ENCODE measurements around the gene NLRP12.

Gene NLRP12

GRCh38 chr19:53868091-53868891 lies 44.2 kb upstream of the NLRP12 start:
- TF ChIP-seq YY1 (IDR thresholded peaks at IDR 0.05; ENCODE audit: insufficient read depth, insufficient read length) (no peak), SUZ12 (IDR thresholded peaks at IDR 0.05; ENCODE audit: extremely low read depth, insufficient read depth, insufficient read length) (no peak), ZNF274 (IDR thresholded peaks at IDR 0.05; ENCODE audit: low read depth, low read length) (no peak)
- peaks cover 6% of the 10 kb centered on the region for H3K4me1 ChIP-seq (ENCODE audit: insufficient read depth, insufficient read length)
- DNase-seq (ENCODE audit: low read depth, low spot score) = no peak
- H3K9ac ChIP-seq (ENCODE audit: insufficient read length, low read depth) = peak overlapping the region; percentile 94
- no peaks in the 10 kb centered on the region for H3K9me3 ChIP-seq (ENCODE audit: insufficient read depth, low read length)
- peaks cover 22% of the 10 kb centered on the region for H3K36me3 ChIP-seq (ENCODE audit: insufficient read depth, insufficient read length, low read length)
- no peaks in the 10 kb centered on the region for H3K27me3 ChIP-seq (ENCODE audit: insufficient read depth, insufficient read length)
- H3K4me3 ChIP-seq (ENCODE audit: insufficient read length, low read depth) = peak overlapping the region; percentile 93

GRCh38 chr19:53867225-53868090 lies 43.3 kb upstream of the NLRP12 start, which contains the start of gene MYADM:
TSS of gene MYADM (plus strand) at chr19:53867883. CDS start at chr19:53873530, 5,647 bp downstream.
- DNase-seq (ENCODE audit: low read depth, low spot score) = peak; percentile 97
- Histone ChIP-seq H3K9me3 (ENCODE audit: insufficient read depth, low read length) (no peaks in the 10 kb centered on the region), H3K36me3 (ENCODE audit: insufficient read depth, insufficient read length, low read length) (peaks cover 17% of the 10 kb centered on the region), H3K4me3 (ENCODE audit: insufficient read length, low read depth) (peak within 1 kb of the TSS; percentile 93), H3K4me1 (ENCODE audit: insufficient read depth, insufficient read length) (peaks cover 6% of the 10 kb centered on the region), H3K9ac (ENCODE audit: insufficient read length, low read depth) (peak within 1 kb of the TSS; percentile 94), H3K27me3 (ENCODE audit: insufficient read depth, insufficient read length) (no peaks in the 10 kb centered on the region)
- TF ChIP-seq YY1 (IDR thresholded peaks at IDR 0.05; ENCODE audit: insufficient read depth, insufficient read length) (no peak), SUZ12 (IDR thresholded peaks at IDR 0.05; ENCODE audit: extremely low read depth, insufficient read depth, insufficient read length) (no peak), ZNF274 (IDR thresholded peaks at IDR 0.05; ENCODE audit: low read depth, low read length) (no peak)

GRCh38 chr19:53866865-53867224 lies 42.7 kb upstream of the NLRP12 start:
- H3K4me1 ChIP-seq (ENCODE audit: insufficient read depth, insufficient read length) = peaks cover 6% of the 10 kb centered on the region
- DNase-seq (ENCODE audit: low read depth, low spot score) = no peak
- H3K4me3 ChIP-seq (ENCODE audit: insufficient read length, low read depth) = peak overlapping the region; percentile 68
- peaks cover 15% of the 10 kb centered on the region for H3K36me3 ChIP-seq (ENCODE audit: insufficient read depth, insufficient read length, low read length)
- H3K27me3 ChIP-seq (ENCODE audit: insufficient read depth, insufficient read length) = no peaks in the 10 kb centered on the region
- H3K9ac ChIP-seq (ENCODE audit: insufficient read length, low read depth) = peak overlapping the region; percentile 86
- TF ChIP-seq ZNF274 (IDR thresholded peaks at IDR 0.05; ENCODE audit: low read depth, low read length) = no peak
- no peaks in the 10 kb centered on the region for H3K9me3 ChIP-seq (ENCODE audit: insufficient read depth, low read length)

- Histone ChIP-seq H3K9me3 (ENCODE audit: insufficient read depth, low read length) (no peaks in the 10 kb centered on the region), H3K36me3 (ENCODE audit: insufficient read depth, insufficient read length, low read length) (peaks cover 8% of the 10 kb centered on the region), H3K4me1 (ENCODE audit: insufficient read depth, insufficient read length) (peaks cover 6% of the 10 kb centered on the region), H3K9ac (ENCODE audit: insufficient read length, low read depth) (peak overlapping the region; percentile 86), H3K27me3 (ENCODE audit: insufficient read depth, insufficient read length) (no peaks in the 10 kb centered on the region), H3K4me3 (ENCODE audit: insufficient read length, low read depth) (peak overlapping the region; percentile 68)
- TF ChIP-seq ZNF274 (IDR thresholded peaks at IDR 0.05; ENCODE audit: low read depth, low read length) = no peak
- TF ChIP-seq SUZ12 (IDR thresholded peaks at IDR 0.05; ENCODE audit: extremely low read depth, insufficient read depth, insufficient read length) = no peak
- TF ChIP-seq YY1 (IDR thresholded peaks at IDR 0.05; ENCODE audit: insufficient read depth, insufficient read length) = no peak
- DNase-seq (ENCODE audit: low read depth, low spot score) = no peak
Measured at GRCh38 chr19:53865918-53866864, 42.1 kb upstream of the NLRP12 start.

GRCh38 chr19:53865523-53865917 lies 41.4 kb upstream of the NLRP12 start:
- Histone ChIP-seq H3K36me3 (ENCODE audit: insufficient read depth, insufficient read length, low read length) (peaks cover 2% of the 10 kb centered on the region), H3K9me3 (ENCODE audit: insufficient read depth, low read length) (no peaks in the 10 kb centered on the region), H3K27me3 (ENCODE audit: insufficient read depth, insufficient read length) (no peaks in the 10 kb centered on the region), H3K9ac (ENCODE audit: insufficient read length, low read depth) (peak overlapping the region; percentile 86), H3K4me3 (ENCODE audit: insufficient read length, low read depth) (peak overlapping the region; percentile 68), H3K4me1 (ENCODE audit: insufficient read depth, insufficient read length) (peaks cover 6% of the 10 kb centered on the region)
- DNase-seq (ENCODE audit: low read depth, low spot score) = no peak
- no peak for TF ChIP-seq SUZ12 (IDR thresholded peaks at IDR 0.05; ENCODE audit: extremely low read depth, insufficient read depth, insufficient read length)
- no peak for TF ChIP-seq YY1 (IDR thresholded peaks at IDR 0.05; ENCODE audit: insufficient read depth, insufficient read length)
- no peak for TF ChIP-seq ZNF274 (IDR thresholded peaks at IDR 0.05; ENCODE audit: low read depth, low read length)

- peak overlapping the region; percentile 50 for H3K9ac ChIP-seq (ENCODE audit: insufficient read length, low read depth)
Measured at GRCh38 chr19:53864308-53864836, 40.3 kb upstream of the NLRP12 start.

More at GRCh38 chr19:53864308-53864836, 40.3 kb upstream of the NLRP12 start:
- H3K27me3 ChIP-seq (ENCODE audit: insufficient read depth, insufficient read length) = no peaks in the 10 kb centered on the region
- no peak overlapping the region for H3K4me3 ChIP-seq (ENCODE audit: insufficient read length, low read depth)
- H3K36me3 ChIP-seq (ENCODE audit: insufficient read depth, insufficient read length, low read length) = no peaks in the 10 kb centered on the region
- DNase-seq (ENCODE audit: low read depth, low spot score) = no peak
- peaks cover 6% of the 10 kb centered on the region for H3K4me1 ChIP-seq (ENCODE audit: insufficient read depth, insufficient read length)
- TF ChIP-seq SUZ12 (IDR thresholded peaks at IDR 0.05; ENCODE audit: extremely low read depth, insufficient read depth, insufficient read length) (no peak), YY1 (IDR thresholded peaks at IDR 0.05; ENCODE audit: insufficient read depth, insufficient read length) (no peak), ZNF274 (IDR thresholded peaks at IDR 0.05; ENCODE audit: low read depth, low read length) (no peak)
- no peaks in the 10 kb centered on the region for H3K9me3 ChIP-seq (ENCODE audit: insufficient read depth, low read length)

Data from NT2/D1 (cell line).